ENCODE results near the gene TCP11L2. TPM values are rescaled to one million over a fixed set of nuclear protein-coding genes. Genes with fewer than 3 reads are reported as not detected.

TCP11L2 gene
- total and polyA plus RNA-seq, 9 of the 15 experiments (the other 6 are each of a cell fraction or from before 2014, with no cell fraction given) = 0.39 to 4.5 (median 1.3) TPM

DNA sequence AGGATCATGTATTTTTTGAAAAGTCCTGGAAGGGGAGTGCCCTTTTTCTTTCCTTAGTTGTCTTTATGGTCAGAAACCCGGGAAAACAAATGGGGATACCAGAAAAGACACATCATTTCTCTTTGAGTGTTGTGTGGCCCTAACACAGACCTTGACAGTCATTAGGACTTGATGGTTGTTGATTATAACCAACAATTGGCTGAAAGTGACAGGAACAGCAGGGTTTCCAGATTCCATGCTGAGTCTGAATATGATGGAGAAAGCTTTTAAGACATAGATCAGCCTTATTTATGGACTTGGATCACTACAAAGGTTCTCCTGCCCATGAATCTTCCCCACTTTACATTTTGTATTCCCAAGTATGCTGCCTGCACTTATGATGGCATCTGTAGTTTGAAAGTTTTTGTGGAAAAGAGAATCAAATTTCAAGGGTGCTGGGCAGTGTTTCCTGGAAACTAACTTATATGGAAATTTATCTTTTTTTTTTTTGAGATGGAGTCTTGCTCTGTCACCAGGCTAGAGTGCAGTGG is 85.4 kb downstream of the TCP11L2 start (continued):
- TF ChIP-seq, protein P1, sequence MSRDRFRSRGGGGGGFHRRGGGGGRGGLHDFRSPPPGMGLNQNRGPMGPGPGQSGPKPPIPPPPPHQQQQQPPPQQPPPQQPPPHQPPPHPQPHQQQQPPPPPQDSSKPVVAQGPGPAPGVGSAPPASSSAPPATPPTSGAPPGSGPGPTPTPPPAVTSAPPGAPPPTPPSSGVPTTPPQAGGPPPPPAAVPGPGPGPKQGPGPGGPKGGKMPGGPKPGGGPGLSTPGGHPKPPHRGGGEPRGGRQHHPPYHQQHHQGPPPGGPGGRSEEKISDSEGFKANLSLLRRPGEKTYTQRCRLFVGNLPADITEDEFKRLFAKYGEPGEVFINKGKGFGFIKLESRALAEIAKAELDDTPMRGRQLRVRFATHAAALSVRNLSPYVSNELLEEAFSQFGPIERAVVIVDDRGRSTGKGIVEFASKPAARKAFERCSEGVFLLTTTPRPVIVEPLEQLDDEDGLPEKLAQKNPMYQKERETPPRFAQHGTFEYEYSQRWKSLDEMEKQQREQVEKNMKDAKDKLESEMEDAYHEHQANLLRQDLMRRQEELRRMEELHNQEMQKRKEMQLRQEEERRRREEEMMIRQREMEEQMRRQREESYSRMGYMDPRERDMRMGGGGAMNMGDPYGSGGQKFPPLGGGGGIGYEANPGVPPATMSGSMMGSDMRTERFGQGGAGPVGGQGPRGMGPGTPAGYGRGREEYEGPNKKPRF (IDR thresholded peaks at IDR 0.05; ENCODE audit: low read depth, low read length) = no peak
- TF ChIP-seq TEAD4 (IDR thresholded peaks at IDR 0.05; ENCODE audit: low read length) (no peak), TEAD4 (CRISPR knock-in tag; IDR thresholded peaks at IDR 0.05; ENCODE audit: borderline replicate concordance) (no peak), SRSF7 (optimal IDR thresholded peaks at IDR 0.05; ENCODE audit: low read depth, low read length) (no peak), KDM2B (CRISPR knock-in tag; IDR thresholded peaks at IDR 0.05) (no peak), TCF7 (IDR thresholded peaks at IDR 0.05; ENCODE audit: borderline replicate concordance) (no peak), CBX2 (IDR thresholded peaks at IDR 0.05; ENCODE audit: insufficient read depth, low read length, poor library complexity, severe bottlenecking) (no peak), NFXL1 (CRISPR knock-in tag; IDR thresholded peaks at IDR 0.05) (no peak)
- TF ChIP-seq, protein P2, sequence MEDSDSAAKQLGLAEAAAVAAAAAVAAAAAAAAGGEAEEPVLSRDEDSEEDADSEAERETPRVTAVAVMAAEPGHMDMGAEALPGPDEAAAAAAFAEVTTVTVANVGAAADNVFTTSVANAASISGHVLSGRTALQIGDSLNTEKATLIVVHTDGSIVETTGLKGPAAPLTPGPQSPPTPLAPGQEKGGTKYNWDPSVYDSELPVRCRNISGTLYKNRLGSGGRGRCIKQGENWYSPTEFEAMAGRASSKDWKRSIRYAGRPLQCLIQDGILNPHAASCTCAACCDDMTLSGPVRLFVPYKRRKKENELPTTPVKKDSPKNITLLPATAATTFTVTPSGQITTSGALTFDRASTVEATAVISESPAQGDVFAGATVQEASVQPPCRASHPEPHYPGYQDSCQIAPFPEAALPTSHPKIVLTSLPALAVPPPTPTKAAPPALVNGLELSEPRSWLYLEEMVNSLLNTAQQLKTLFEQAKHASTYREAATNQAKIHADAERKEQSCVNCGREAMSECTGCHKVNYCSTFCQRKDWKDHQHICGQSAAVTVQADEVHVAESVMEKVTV (CRISPR knock-in tag; IDR thresholded peaks at IDR 0.05) = no peak
